Left hindlimb (tissue), 1 donor: ENCODE results near the gene NET1.
"Not testable (repeated sequence)": the region's sequence is repeated elsewhere in the genome, so short reads cannot be mapped to it uniquely, and the experiment has no call there.

Source experiments
- DNase-seq: peaks from one replicate; pipeline ENCODE4 v3.0.0-alpha.2; 2018

Gene NET1

DNA sequence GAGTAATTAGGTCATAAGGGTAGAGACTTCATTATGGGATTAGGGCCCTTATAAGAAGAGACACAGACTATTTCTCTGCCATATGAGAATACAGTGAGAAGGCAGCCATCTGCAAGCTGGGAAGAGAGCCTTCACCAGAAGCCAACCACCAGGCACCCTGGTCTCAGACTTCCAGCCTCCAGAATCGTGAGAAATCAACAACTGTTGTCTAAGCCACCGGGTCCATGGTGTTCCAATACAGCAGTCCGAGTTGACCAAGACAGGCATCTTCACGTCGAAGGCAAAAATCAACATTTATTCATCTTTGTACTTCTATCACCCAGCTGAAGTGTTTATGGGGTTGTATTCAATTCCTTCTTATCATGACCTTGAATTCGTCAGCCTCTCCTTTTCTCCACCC lies 13.0 kb upstream of the NET1 start:
- no peak for DNase-seq

DNA sequence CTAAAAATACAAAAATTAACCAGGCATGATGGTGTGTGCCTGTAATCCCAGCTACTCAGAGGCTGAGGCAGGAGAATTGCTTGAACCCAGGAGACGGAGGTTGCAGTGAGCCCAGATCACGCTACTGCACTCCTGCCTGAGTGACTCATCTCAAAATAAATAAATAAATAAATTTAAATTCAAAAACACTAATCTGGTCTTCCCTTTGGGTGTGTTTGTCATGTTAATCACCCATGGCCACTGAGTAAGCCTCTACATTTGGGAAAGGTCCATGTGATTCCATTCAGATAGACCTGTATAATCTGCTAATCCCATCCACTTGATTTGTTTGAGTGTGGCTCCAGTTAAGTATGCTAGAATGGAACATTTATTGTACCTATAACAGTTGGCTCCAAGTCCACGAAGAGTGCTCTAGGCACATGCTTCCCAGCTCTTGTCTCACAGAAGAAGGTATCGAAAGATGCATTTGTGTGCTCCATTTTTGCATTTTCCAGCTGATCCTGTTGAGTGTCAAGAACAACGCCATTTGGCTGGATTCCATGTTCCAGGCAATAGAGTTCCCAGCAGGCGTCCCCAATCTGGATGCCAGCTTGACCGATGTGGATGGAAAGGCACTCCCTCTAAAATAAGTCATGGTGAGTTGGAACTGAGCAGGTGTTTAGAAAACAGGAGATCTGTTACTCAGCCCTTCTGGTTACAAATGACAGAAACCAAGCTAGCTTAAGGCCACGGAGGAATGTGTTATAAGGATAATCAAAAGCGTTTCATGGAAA lies 11.7 kb upstream of the NET1 start:
- DNase-seq: no peak

DNA sequence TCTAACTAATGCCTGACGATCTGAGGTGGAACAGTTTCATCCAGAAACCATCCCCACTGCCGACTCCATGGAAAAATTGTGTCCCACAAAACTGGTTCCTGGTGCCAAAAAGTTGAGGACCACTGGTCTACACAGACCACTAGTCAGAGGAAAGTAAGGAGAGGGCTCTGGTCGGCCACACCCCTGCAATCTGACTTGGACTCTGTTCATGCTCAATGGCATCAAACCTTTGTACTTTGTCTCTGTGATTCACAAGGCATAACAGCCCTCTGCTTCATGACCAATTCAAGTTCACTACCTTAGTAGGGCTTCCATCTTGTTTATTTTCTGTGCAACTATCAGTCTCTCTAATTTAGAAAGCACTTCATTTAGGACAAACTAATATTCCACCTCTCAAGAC lies 9.6 kb upstream of the NET1 start:
- DNase-seq: no peak

DNA sequence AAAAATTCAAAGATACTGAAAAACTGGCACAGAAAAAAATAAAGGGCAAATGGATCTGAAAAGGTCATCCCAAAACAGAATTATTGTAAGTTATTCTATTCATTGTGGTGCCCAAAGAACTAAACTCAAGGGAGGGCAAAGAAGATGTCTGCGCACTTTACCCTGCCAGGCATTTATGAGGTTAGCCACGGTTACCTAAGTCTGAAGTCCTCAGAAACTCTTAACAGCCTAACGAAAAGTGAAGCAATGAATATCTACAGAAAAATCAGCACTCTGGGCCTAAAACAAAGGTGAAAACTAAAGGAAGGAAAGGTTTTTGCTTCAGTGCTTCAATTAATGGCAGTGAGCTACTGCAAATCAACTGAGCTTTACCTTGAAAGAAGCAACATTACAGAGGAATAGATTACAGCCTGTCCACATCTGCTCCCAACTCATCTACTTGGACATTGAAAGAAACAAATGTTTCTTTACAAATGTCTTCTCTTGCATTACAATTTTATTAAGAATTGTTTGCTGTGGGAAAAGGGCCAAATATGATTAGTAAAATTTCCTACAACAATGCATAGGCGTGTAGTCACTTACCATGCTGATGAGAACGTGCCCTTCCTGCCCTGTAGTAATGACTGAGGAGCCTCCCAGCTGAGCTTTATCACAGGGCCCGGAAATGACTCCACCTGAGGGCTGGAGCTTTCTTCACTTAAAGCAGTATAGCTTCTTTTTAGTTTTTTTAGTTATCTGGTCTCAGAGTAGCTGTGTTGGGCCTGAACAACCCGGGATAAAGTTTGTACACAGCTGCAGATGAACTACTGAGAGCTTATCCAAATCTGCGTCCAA lies 7.9 kb upstream of the NET1 start, which contains the start of gene TUBAL3:
TSS of gene TUBAL3 (minus strand) at position 621 of the 834 bp plus-strand sequence. CDS start at position 585, 36 bp downstream.
- DNase-seq: no peak

DNA sequence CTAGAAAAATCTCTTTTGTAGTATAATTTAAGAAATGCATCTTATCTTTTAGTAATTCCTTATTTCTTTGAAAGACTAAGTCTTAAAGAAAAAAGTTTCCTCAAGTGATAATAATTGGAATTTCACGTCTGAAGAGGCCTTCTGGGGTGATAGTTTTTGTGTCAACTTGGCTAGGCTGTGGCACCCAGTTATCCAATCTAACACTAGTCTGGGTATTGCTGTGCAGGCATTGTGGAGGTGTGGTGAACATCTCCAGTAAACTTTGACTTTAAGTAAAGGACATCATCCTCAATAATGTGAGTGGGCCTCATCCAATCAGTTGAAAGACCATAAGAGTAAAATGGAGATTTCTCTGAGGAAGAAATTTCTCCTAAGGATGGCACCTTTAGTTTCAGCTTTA lies 5.4 kb upstream of the NET1 start:
- no peak for DNase-seq

DNA sequence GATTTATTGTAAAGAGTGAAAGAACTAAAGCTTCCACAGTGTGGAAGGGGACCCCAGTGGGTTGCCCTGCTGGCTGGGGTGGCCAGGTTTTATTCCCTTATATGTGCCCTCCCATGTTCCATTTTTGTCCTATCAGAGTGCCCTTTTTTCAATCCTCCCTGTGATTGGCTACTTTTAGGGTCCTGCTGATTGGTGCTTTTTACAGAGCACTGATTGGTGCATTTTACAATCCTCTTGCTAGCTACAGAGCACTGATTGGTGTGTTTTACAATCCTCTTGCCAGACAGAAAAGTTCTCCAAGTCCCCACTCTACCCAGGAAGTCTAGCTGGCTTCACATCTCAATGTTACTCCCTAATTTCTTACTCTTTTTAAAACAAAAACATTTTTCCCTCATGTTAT lies 1.6 kb upstream of the NET1 start:
- not testable (repeated sequence) for DNase-seq

DNA sequence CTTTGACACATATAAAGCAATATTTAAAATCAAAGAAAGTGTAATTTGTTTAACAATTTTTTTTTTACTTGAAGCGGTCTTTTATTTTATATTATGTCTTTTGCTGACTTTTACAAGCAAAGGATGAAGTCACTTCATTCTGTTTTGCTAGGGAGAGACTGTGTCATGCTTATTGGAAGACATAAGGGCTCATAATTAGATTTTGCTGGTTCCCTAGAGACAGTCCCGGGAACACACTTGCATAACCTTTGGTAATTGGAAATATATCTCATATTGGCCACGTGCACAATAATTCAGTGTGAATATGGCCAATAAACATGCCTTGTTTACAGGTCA lies 448 bp upstream of the NET1 start:
- no peak for DNase-seq

DNA sequence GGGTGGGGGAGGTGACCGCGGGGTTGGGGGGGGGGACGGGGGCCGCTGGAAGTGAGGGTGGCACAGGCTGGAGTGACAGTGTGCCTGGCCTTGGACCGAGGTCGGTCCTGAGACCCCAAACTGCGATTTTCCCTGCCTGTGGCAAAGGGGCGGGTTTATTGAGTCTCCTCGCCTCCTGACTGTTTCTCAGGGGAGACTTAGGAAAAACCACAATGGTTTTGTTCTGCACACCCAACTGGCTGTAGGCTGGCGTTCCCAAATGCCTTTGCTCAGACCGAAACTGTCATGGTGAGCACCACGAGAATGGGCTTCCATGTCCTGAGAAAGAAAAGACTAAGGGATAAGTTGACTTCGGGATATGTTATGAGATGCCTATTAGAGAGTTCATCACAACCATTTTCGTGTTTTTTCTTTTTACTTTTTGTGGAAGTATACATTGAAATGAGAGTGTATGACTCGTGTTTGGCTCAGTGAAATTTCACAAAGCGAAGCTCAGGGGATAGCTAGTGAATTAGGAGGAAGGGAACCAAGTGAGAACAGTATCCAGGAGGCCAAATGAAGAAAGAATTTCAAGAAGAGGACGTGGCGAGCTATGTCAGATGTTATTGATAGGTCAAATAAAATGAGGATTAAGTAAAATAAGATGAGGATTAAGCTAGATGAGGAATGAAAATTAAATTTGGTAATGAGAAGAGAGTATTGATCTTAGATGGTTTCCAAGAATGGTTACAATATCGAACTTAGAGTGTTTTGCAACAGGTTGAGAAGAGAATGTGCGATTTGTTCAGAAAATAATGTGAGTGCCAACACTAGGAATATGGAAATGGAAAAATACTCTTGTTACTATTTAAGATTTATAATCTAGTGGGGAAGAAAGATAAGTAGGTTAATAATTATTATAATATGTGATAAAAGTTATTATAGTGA lies 918 bp downstream of the NET1 start:
- DNase-seq: peak; percentile 33

DNA sequence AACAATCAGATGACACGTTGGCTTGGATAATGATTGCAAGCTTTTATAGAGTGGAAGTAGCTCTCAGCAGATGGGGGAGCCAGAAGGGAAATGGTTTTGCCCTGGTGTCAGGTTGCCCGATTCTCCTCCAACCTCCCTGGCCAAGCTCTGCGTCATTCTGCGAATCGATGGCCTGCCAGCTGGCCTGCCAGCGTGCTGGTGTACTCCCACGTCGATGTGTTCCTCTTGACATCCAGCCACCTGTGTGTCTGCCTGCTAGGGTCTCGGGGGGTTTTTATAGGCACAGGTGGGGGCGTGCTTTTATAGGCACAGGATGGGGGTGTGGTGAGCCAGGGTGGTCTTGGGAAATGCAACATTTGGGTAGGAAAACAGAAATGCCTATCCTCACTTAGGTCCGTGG lies 4.6 kb downstream of the NET1 start:
- DNase-seq: no peak

DNA sequence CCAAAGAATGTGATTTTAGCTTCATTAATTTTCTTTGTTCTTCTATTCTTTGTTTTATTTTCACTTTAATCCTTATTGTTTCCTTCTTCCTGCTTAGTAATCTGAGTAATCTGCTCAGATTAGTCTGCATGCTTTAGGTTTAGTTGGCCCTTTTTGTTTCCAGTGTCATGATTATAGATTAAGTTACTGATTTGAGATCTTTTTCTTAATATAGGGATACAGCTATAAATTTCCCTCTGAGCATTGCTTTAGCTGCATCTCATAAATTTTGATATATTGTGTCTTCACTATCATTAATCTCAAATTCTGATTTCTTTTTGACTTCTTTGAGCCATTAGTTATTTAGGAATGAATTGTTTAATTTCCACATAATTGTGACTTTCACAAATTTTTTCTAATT lies 6.2 kb downstream of the NET1 start:
- DNase-seq: no peak

DNA sequence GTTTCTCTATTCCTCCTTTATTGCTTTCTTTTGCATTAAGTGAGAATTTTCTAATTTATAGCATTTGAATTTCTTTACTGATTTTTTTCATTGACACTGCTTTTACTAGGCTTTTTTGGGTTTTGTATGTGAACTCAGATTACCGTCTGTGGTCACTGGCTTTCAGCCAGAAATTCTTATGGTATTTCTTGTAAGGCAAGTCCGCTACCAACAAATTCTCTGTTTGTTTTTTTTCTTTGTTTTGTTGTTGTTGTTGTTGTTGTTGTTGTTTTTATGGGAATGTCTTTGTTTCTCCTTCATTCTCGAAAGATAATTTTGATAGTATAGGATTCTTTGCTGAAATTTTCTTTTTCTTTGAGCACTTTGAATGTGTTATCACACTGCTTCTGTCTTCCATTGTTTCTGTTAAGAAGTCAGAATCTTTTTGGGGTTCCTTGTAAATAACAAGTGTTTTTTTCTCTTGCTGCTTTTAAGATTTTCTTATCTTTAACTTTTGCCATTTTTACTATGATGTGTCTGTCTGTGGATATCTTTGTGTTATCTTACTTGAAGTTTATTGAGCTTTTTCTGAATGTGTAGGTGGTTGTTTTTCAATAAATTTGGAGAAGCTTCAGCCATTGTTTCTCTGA lies 7.2 kb downstream of the NET1 start:
- DNase-seq: no peak

DNA sequence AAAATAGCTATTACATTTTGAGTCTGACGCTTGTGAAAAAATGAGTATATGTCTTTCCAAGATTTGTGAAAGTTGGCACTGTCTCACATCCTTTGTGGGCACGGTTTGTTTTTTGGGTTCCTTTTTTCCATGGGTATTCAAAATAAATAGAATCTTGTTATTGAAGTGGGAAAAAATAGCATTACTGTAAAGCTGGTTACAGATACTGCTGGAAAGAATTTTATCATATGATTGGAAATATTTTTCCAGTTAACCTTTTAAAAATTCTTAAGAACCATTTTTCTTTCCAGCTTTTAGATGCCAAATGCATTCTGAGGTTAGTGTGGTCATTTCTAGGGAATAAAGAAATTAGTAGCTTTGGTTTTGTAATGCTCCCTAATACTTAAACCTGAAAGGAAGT lies 11.4 kb downstream of the NET1 start:
- DNase-seq: no peak

DNA sequence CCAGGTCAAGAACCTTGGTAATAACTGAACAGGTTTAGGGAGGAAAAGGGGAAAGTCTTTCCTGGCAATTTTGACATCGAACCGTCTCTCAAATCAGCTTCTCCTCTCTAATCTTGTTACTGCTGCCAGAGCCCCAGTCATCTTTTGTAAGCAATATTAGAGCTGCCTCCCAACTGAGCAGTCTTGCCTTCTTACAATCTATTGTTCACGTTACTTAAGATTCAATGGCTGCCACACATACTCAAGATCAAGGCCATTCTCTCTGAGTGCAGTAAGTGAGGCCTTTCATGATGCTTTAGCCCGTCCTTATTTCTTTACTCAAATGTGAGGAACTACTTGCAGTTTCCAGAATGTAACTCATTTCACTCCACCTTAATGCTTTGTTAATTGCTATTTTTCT lies 12.4 kb downstream of the NET1 start:
- no peak for DNase-seq

DNA sequence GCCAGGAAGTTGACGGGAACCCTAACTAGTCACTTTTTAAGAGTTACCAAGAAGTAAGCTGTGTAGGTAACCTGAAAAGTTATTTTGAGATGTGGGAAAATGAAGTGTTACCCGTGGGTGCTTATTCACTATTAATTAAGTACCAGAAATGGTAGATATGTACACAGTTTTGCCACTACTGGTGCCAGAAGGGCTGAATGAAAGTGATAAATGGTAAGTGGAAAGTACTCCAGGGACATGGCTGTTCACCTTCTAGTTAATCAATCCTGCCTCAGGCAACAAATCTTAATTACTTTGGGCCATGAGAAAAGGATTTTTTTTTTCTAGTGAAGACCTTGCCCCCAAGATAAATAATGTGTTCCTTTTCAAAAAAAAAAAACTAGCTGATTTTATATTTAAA lies 15.8 kb downstream of the NET1 start:
- no peak for DNase-seq

DNA sequence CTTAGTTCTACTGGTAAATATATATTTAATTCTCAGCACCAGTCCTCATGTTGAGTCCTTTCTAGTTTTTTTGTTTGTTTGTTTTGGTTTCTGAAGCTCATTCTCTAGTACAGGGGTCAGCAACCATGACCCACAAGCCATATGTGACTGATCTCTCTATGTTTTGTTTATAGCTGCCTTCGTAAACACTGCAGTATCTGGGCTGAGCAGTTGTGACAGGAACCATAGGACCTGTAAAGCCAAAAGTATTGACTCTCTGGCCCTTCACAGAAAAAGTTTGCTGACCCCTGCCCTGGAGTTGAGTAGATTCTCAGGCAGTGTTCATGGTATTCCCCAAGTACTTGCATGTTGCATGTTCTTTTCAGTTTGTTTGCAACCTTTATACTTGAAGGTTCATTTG lies 20.8 kb downstream of the NET1 start:
- DNase-seq: no peak

DNA sequence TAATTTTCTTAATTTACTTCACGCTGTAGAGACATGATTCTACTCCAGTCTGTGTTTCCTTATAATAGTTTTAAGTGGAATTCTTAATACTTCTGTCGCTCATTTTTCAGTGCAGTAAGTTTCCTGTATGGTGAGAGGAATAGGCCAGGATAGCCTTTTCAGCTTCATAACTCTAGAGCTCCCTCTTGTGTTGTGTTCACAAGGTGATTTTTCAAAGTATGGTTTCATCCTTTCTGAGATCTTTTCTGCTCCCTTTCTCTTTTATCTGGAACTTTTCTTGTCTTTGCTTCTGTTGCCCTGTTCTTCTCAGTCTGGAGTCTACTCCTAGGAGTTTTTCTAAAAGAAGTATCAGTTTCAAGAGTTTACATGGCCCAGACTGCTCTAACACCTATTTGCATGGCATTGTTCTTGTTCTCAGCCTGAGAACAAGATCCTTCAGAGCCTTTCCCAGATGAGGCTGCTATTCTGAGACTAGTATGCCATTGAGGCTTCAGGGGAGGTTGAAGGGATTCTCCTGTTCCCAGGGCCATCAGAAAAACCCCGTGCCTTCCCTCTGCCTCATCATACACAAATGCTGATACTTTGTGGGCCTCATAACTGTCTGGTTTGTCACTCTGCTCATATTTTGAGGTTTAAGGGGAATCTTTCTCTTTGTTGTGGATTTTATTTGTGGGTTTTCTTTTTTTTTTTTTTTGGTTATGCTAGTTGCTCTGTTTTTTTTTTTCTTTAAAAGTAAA lies 21.8 kb downstream of the NET1 start:
- DNase-seq: no peak

DNA sequence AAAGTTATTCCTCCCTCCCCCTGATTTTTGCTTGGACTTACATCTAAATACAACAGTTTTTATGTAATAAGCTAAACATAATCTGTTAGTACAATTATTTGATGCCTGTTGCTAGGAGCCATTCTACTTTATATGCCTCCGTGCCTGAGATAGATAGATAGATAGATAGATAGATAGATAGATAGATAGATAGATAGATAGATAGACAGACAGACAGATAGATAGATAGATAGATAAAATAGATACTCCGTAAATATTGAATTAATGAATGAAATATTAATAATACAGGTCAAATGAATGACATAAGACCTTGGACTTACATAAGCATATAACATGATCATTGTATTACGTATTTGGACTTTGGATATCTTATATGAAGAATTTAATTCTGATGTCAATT lies 23.0 kb downstream of the NET1 start:
- DNase-seq: no peak

DNA sequence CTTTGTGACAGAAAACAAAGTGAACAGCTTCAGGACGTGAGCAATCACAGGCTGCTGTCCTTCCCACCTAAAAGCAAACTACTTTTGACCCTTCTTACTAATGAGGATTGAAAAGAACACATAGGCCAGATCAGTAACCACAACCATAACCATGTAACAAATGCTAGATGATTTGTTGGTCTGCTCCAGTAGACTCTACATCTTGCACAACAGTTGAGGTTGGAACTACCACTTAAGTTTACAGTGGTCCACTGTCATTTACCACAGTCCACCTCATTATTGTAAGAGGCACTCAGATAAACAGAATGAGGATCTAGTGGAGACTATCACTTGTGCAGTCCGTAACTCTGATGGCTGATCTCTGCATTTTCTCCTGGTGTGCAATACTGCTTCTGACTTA lies 27.8 kb downstream of the NET1 start:
- no peak for DNase-seq

DNA sequence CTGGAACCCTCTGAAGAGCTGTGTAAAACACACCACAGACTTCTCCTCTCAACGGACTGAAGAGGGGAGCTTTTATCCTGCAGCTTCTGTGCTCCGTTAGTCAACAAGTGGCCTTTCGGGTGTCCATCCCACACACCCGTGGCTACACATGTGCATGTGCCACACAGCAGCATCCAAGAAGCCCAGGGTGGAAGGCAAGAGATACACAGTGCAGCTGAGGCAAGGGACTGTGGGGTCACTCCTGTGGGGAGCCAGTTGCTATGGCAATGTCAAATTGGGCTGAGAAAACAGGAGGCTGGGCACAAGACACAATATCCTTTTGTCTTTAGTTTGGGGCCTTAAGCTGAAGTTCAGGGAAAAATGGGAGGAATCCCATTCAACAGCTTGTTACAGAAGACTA lies 28.7 kb downstream of the NET1 start:
- no peak for DNase-seq

DNA sequence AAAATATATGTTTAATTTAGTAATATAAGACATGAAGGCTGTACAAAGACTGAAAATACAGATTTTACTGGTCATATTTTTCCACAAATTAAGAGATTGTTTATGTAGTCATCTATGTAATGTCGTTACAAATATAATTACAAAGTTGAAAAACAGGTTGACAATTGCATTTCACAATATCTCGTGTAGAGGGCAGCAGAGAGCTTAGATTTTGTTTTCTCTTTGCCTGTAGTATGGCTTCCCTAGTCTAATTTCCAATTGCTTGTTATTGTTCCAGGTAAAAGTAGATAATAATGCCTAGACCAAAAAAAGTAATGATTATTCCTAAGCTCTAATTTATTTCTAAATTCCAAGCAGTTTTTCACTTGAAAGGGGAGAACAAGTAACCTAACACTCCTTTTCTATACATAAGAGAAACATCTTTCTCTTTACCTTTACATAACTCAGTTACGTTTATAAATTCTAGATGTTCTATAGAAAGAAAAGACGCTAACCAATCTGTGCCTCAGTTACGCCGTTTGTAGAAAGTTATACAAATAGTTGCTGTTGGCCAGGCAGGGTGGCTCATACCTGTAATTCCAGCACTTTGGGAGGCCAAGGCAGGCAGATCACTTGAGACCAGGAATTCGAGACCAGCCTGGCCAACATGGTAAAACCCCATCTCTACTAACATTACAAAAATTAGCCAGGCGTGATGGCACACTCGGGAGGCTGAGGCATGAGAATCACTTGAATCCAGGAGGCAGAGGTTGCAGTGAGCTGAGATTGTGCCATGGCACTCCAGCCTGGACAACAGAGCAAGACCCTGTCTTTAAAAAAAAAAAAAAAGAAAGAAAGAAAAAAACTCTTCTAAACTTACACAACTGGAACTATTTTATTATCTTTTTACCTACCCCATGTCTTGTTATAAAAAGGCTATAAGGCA lies 30.0 kb downstream of the NET1 start:
- no peak for DNase-seq

DNA sequence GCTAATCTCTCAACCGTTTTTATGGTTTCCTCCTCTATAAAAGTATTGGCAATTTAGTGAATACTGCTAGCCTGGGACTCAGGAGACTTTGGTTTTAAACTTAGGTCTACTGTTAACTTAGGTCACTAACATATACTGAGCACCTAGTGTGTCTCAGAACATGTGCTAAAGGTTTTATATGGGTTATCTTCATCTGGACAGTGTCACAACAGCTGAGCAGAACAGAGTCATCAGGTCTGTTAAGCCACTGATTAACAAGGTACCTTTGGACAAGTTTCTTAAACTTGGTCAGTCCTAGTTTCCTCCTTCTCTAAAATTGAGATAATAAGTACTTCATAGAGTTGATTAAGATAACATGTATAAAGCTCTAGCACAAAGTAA lies 30.6 kb downstream of the NET1 start:
- DNase-seq: no peak
